Peyer's patch (tissue), 4 donors: Measurements from ENCODE around the gene DNAJC12.

Source experiments
- CTCF ChIP-seq, 6 experiments: fragments of 450-650 bp in 4 of 6; fragments of 200-600 bp in 2 of 6; sonication (generic) in 1 of 6; IDR thresholded peaks; one replicate each; pipeline ENCODE4 v1.5.1; 2017 to 2019; ENCODE audit warnings: antibody characterized with exemption in 6 of 6, mild to moderate bottlenecking in 3 of 6, moderate library complexity in 1 of 6
- POLR2A ChIP-seq, 2 donors: fragments of 450-650 bp; IDR thresholded peaks; one replicate each; pipeline ENCODE4 v1.5.1; 2017; ENCODE audit warnings: antibody characterized with exemption in 2 of 2, mild to moderate bottlenecking in 2 of 2, moderate library complexity in 2 of 2

DNA sequence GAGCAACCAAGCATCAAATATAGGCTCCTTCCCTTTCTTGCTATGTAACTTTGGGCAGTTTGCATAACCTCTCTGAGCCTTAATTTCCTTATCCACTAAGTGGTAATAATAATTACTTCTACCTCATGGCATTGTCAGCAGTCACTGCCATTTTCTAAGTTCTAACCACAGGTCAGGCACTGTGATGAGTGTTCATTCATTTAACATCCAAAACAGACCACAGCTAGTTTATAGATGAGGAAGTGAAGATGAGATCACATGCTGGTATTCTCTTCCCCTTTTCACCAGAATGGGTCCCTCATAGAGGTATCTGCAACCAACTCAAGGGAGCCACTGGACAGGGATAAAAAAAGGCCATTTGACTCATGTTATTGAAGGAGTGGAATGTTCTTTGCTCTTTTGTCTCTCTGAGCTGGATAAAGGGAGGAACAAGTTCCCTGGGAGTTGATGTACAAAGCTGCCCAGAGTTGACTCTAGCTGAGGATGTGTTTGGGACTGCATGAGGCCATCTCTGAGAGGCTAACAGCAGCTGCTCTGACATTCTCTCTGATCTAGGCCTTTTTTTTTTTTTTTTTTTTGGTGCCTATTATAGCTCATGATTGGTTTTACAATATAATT is 65.0 kb downstream of the DNAJC12 start:
- TF ChIP-seq POLR2A (IDR thresholded peaks at IDR 0.05), result no peak
- TF ChIP-seq CTCF (IDR thresholded peaks at IDR 0.05), result no peak
